Activated CD8-positive, alpha-beta T cell treated with anti-CD3 and anti-CD28 coated beads for 36 hours (primary cell): Measurements from ENCODE around the gene HNRNPL. TPM values are rescaled to one million over a fixed set of nuclear protein-coding genes. Genes with fewer than 3 reads are reported as not detected.
"Not testable (repeated sequence)": the region's sequence is repeated elsewhere in the genome, so short reads cannot be mapped to it uniquely, and the experiment has no call there.

Source experiments
- ATAC-seq: fragments of 200-7000 bp; cut with Tn5 transposase; one replicate; pipeline ENCODE4 v1.10.0; 2021; ENCODE audit warnings: mild to moderate bottlenecking, moderate library complexity
- CTCF ChIA-PET: fragments of 350-600 bp; sonication (Branson Sonifier 250); formaldehyde crosslinking; loops from one replicate; lab custom pipeline; 2021; ENCODE audit warnings: antibody characterized with exemption; lab: Charles Lee
- POLR2A ChIA-PET: fragments of 350-600 bp; sonication (Branson Sonifier 250); formaldehyde crosslinking; loops from one replicate; lab custom pipeline; 2021; ENCODE audit warnings: antibody characterized with exemption; lab: Charles Lee
- DNase-seq: peaks from one replicate; pipeline ENCODE4 v3.0.0-alpha.2; 2020
- H3K27ac Mint-ChIP-seq: one replicate; pipeline ENCODE4 v1.8.0; 2021; ENCODE audit warnings: mild to moderate bottlenecking, mixed read lengths
- H3K27me3 Mint-ChIP-seq: one replicate; pipeline ENCODE4 v1.8.0; 2021; ENCODE audit warnings: mixed read lengths
- H3K36me3 Mint-ChIP-seq: one replicate; pipeline ENCODE4 v1.8.0; 2021; ENCODE audit warnings: low read depth, mixed read lengths
- H3K4me1 Mint-ChIP-seq: one replicate; pipeline ENCODE4 v1.8.0; 2021; ENCODE audit warnings: low read depth, mixed read lengths
- H3K4me3 Mint-ChIP-seq: one replicate; pipeline ENCODE4 v1.8.0; 2021; ENCODE audit warnings: mild to moderate bottlenecking, moderate library complexity, mixed read lengths
- H3K9me3 Mint-ChIP-seq: one replicate; pipeline ENCODE4 v1.8.0; 2021; ENCODE audit warnings: mixed read lengths
- CTCF ChIP-seq: fragments of 200-600 bp; IDR thresholded peaks from one replicate; pipeline ENCODE4 v1.8.0; 2022; ENCODE audit warnings: antibody characterized with exemption, mild to moderate bottlenecking
- intact Hi-C: fragments of 100-400 bp; cut with micrococcal nuclease; formaldehyde crosslinking; loops from one replicate; pipeline ENCODE4 v1.10.0; 2022
- total RNA-seq, 2 experiments: library from RNA; stranded (reverse); gene quantifications; one replicate each; pipeline ENCODE4 v1.2.3, GENCODE V29; 2021

HNRNPL gene
- total RNA-seq, 2 experiments from 2014 or later, result 747 to 761 TPM

DNA sequence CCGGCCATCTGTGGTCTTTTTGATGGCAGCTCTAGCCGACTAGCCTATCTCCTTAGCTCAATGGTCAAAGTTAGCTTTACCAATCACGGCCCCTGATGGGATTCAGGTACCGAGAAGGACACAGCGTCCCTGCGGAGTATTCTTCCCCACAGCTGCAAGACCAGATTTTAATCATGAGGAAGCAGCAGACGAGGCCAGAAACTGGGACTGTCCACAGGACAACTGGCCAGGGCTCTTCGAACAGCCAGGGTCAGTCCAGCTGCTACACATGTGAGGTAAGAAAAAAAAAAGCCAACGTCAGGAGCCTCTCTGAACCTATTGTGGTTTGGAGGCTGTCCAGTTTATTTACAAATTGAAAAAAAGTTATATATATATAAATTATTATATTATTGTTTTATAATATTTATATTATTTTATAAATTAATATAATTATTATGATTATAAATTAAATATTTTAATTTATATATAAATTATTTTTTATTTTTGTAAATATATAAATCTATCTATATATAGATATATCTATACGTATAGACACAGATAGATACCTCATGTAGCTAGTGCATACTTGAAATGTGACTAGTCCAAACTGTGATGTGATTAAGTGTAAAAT lies 17.5 kb upstream of the HNRNPL start:
- ChIA-PET CTCF (interaction anchor here (1.5 to 6.3 kb wide), 5 partner anchors 10 to 20 kb away, joined by 4 to 33 read pairs (median 11); partner anchors contain the start of gene RINL), POLR2A (interaction anchor here (5.1 to 12.2 kb wide), 2 partner anchors 17 to 26 kb away, joined by 22 to 152 read pairs; partner anchors contain the start of gene HNRNPL)
- Mint-ChIP-seq H3K27me3 (no peaks in the 10 kb centered on the region), H3K36me3 (peaks cover 58% of the 10 kb centered on the region), H3K9me3 (peaks cover 3% of the 10 kb centered on the region), H3K4me3 (no peak overlapping the region), H3K4me1 (peaks cover 50% of the 10 kb centered on the region), H3K27ac (no peak overlapping the region)
- DNase-seq, result no peak
- intact Hi-C loops, result no loop called here
- no peak for TF ChIP-seq CTCF
- no peak for ATAC-seq

DNA sequence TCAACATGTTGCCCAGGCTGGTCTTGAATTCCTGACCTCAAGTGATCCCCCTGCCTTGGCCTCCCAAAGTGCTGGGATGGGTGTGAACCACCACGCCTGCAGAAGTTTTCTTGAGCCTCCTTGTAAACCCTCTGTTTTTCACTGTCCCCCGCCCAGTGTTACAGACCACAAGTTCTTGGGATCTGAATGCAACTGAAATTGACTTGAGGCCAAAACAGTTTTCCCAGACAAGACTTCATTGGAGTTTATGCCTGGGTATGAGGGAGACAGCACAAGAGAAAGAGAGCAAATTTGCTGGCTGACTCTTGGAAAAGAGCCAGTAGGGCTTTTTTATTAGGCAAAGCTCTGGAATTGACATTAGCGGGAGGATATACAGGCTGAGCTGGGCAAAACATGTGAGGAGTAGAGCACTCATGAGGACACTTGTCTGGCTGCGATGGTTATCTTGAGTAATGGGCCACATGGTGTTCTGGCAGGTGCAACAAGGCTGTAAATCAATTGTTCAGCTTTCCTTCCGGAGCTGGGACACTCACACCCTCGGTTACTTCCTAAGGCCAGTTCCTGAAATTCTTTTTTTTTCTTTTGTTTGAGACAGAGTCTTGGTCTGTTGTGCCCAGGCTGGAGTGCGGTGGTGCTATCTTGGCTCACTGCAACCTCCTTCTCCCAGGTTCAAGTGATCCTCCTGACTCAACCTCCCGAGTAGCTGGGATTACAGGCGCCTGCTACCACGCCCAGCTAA lies 12.7 kb upstream of the HNRNPL start:
- Mint-ChIP-seq H3K27me3 (no peaks in the 10 kb centered on the region), H3K27ac (no peak overlapping the region), H3K4me3 (no peak overlapping the region), H3K36me3 (peaks cover 26% of the 10 kb centered on the region), H3K4me1 (peaks cover 41% of the 10 kb centered on the region), H3K9me3 (peaks cover 3% of the 10 kb centered on the region)
- intact Hi-C loops, result no loop called here
- no peak for DNase-seq
- ChIA-PET POLR2A (interaction anchor here (0.6 to 12.2 kb wide), 3 partner anchors 12 to 23 kb away, joined by 3 to 152 read pairs (median 3); partner anchors contain the start of genes HNRNPL and RINL), CTCF (interaction anchor here (0.6 to 2.0 kb wide), 4 partner anchors 9 to 1558 kb away, joined by 3 to 17 read pairs (median 6); partner anchors contain the start of genes MRPS12 and SARS2)
- no peak for ATAC-seq
- TF ChIP-seq CTCF, result no peak

DNA sequence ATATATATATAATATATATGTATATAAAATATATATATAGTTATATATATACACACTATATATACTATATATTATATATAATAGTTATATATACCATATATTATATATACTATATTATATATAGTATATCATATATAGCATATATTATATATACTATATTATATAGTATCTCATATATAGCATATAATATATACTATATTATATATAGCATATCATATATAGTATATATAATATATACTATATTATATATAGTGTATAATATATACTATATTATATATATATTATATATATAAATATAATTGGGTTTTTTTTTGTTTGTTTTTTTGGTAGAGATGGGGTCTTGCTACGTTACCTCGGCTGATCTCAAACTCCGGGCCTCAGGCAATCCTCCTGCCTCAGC lies 11.6 kb upstream of the HNRNPL start:
- H3K9me3 Mint-ChIP-seq, result peaks cover 6% of the 10 kb centered on the region
- intact Hi-C loops, result no loop called here
- H3K27me3 Mint-ChIP-seq, result no peaks in the 10 kb centered on the region
- H3K4me3 Mint-ChIP-seq, result no peak overlapping the region
- ATAC-seq, result no peak
- ChIA-PET CTCF (interaction anchor here (4.2 kb wide), 1 partner anchor 26 kb away, joined by 15 read pairs; no protein-coding TSS in a partner anchor), POLR2A (interaction anchor here (1.9 to 12.2 kb wide), 2 partner anchors 8 to 11 kb away, joined by 7 to 152 read pairs; partner anchors contain the start of gene HNRNPL)
- no peak for DNase-seq
- H3K27ac Mint-ChIP-seq, result no peak overlapping the region
- TF ChIP-seq CTCF, result no peak
- peaks cover 46% of the 10 kb centered on the region for H3K4me1 Mint-ChIP-seq
- H3K36me3 Mint-ChIP-seq, result peaks cover 19% of the 10 kb centered on the region

DNA sequence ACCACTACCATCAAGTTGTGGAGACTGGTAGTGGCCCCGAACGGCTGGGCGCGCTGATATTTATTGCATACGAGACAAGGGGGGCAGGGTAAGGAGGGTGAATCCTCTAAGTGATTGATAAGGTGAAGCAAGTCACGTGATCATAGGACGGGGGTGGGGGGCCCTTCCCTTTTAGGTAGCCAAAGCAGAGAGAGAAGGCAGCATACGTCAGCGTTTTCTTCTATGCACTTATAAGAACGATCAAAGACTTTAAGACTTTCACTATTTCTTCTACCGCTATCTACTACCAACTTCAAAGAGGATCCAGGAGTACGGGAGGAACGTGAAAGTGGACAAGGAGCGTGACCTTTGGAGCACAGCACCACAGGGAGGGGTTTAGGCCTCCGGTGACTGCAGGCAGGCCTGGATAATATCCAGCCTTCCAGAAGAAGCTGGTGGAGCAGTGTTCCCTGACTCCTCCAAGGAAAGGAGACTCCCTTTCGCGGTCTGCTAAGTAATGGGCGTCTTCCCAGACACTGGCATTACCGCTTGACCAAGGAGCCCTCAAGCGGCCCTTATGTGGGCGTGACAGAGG lies 9.9 kb upstream of the HNRNPL start:
- POLR2A ChIA-PET, result interaction anchor here (1.9 kb wide), 1 partner anchor 10 kb away, joined by 7 read pairs; no protein-coding TSS in a partner anchor
- peaks cover 30% of the 10 kb centered on the region for H3K4me1 Mint-ChIP-seq
- ATAC-seq, H3K9me3 Mint-ChIP-seq, H3K36me3 Mint-ChIP-seq, DNase-seq, intact Hi-C loops, H3K27ac Mint-ChIP-seq, H3K27me3 Mint-ChIP-seq, H3K4me3 Mint-ChIP-seq: not testable (repeated sequence)
- CTCF ChIA-PET, result interaction anchor here (0.9 to 4.2 kb wide), 2 partner anchors 28 to 127 kb away, joined by 3 to 15 read pairs; no protein-coding TSS in a partner anchor

- ChIA-PET POLR2A (interaction anchor here (1.2 to 2.1 kb wide), 2 partner anchors 9 to 13 kb away, joined by 6 to 12 read pairs; no protein-coding TSS in a partner anchor), CTCF (interaction anchor here (1.6 kb wide), 1 partner anchor 10 kb away, joined by 5 read pairs; no protein-coding TSS in a partner anchor)
- intact Hi-C loops, result no loop called here
- Mint-ChIP-seq H3K36me3 (peaks cover 7% of the 10 kb centered on the region), H3K4me3 (peak overlapping the region; percentile 1), H3K27me3 (no peaks in the 10 kb centered on the region), H3K4me1 (peaks cover 32% of the 10 kb centered on the region), H3K27ac (peak overlapping the region; percentile 57), H3K9me3 (peaks cover 3% of the 10 kb centered on the region)
- no peak for DNase-seq
- no peak for TF ChIP-seq CTCF
- no peak for ATAC-seq
Observed at GRCh38 chr19:38856813-38857212, 7.0 kb upstream of the HNRNPL start.

GRCh38 chr19:38855751-38856150 lies 6.0 kb upstream of the HNRNPL start:
- peaks cover 29% of the 10 kb centered on the region for H3K4me1 Mint-ChIP-seq
- POLR2A ChIA-PET, DNase-seq, H3K27ac Mint-ChIP-seq, CTCF ChIA-PET, H3K27me3 Mint-ChIP-seq, H3K36me3 Mint-ChIP-seq, intact Hi-C loops, H3K4me3 Mint-ChIP-seq, H3K9me3 Mint-ChIP-seq, ATAC-seq: not testable (repeated sequence)

DNA sequence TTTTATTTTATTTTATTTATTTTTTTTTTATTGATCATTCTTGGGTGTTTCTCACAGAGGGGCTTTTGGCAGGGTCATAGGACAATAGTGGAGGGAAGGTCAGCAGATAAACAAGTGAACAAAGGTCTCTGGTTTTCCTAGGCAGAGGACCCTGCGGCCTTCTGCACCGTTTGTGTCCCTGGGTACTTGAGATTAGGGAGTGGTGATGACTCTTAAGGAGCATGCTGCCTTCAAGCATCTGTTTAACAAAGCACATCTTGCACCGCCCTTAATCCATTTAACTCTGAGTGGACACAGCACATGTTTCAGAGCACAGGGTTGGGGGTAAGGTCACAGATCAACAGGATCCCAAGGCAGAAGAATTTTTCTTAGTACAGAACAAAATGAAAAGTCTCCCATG lies 5.2 kb upstream of the HNRNPL start:
- intact Hi-C loops, result loop anchor here (5.0 kb wide), 1 partner anchor 77 kb away; the partner anchor contains the start of genes MRPS12 and SARS2
- POLR2A ChIA-PET, DNase-seq, H3K9me3 Mint-ChIP-seq, CTCF ChIA-PET, H3K36me3 Mint-ChIP-seq, H3K27me3 Mint-ChIP-seq, ATAC-seq, H3K27ac Mint-ChIP-seq, H3K4me3 Mint-ChIP-seq: not testable (repeated sequence)
- H3K4me1 Mint-ChIP-seq, result peaks cover 28% of the 10 kb centered on the region
